IMR-90 (cell line): ENCODE measurements around the gene PSAPL1. TPM values are rescaled to one million over a fixed set of nuclear protein-coding genes. Genes with fewer than 3 reads are reported as not detected.
"Not testable (repeated sequence)": the region's sequence is repeated elsewhere in the genome, so short reads cannot be mapped to it uniquely, and the experiment has no call there.

Experiments
- ATAC-seq: fragments of 200-7000 bp; cut with Tn5 transposase; 2 replicates; pipeline ENCODE4 v1.9.1; 2020; ENCODE audit warnings: low read depth, mild to moderate bottlenecking, moderate library complexity
- BruUV-seq: library from RNA; stranded (reverse); fragments of 400-500 nt; replicated peaks from 2 replicates; lab custom pipeline; 2021; lab: Mats Ljungman, UMichigan
- CTCF ChIA-PET: fragments of 300-600 bp; formaldehyde crosslinking; extraction: SDS; loops from one replicate; lab custom pipeline; 2021; ENCODE audit warnings: antibody characterized with exemption; lab: Yijun Ruan, JAX
- POLR2A ChIA-PET: fragments of 300-600 bp; sonication (Branson Sonifier 250); formaldehyde crosslinking; loops from one replicate; lab custom pipeline; 2022; ENCODE audit warnings: antibody characterized with exemption; ENCODE audit not compliant: unreplicated experiment; lab: Charles Lee
- DNase-seq: peaks from one replicate; pipeline ENCODE4 v3.0.0; 2013
- H2AFZ ChIP-seq: replicated peaks from 2 replicates; pipeline ENCODE3; 2013; ENCODE audit warnings: low read length, mild to moderate bottlenecking; ENCODE audit not compliant: poor library complexity
- H2AK5ac ChIP-seq: 2 replicates; pipeline ENCODE4 v1.6.1; 2013; ENCODE audit warnings: low read depth, low read length, inconsistent platforms
- H2AK9ac ChIP-seq: replicated peaks from 2 replicates; pipeline ENCODE3; 2013; ENCODE audit warnings: mild to moderate bottlenecking, low read depth, low read length, moderate library complexity; ENCODE audit not compliant: poor library complexity
- H2BK120ac ChIP-seq: 2 replicates; pipeline ENCODE4 v1.6.1; 2013; ENCODE audit warnings: low read depth, low read length, inconsistent platforms
- H2BK15ac ChIP-seq: 3 replicates; pipeline ENCODE4 v1.6.1; 2013; ENCODE audit warnings: low read depth, low read length, inconsistent platforms
- H2BK20ac ChIP-seq: 2 replicates; pipeline ENCODE4 v1.6.1; 2013; ENCODE audit warnings: low read depth, mild to moderate bottlenecking, inconsistent platforms, low read length, moderate library complexity
- H2BK5ac ChIP-seq: 2 replicates; pipeline ENCODE4 v1.6.1; 2013; ENCODE audit warnings: mild to moderate bottlenecking, low read depth, low read length, inconsistent platforms; ENCODE audit not compliant: poor library complexity, severe bottlenecking
- H3K14ac ChIP-seq: replicated peaks from 2 replicates; pipeline ENCODE4 v1.6.1; 2013; ENCODE audit warnings: low read depth, low read length, inconsistent platforms
- H3K18ac ChIP-seq: 2 replicates; pipeline ENCODE4 v1.6.1; 2013; ENCODE audit warnings: low read depth, low read length, control low read depth
- H3K23ac ChIP-seq: 2 replicates; pipeline ENCODE4 v1.6.1; 2013; ENCODE audit warnings: low read depth, low read length, inconsistent platforms
- H3K27ac ChIP-seq: 2 replicates; pipeline ENCODE4 v1.5.1; 2013; ENCODE audit warnings: mild to moderate bottlenecking, control low read depth, low read length; ENCODE audit not compliant: insufficient read depth
- H3K27me3 ChIP-seq: 2 replicates; pipeline ENCODE4 v1.6.1; 2013; ENCODE audit warnings: low read length; ENCODE audit not compliant: control insufficient read depth, insufficient read depth
- H3K36me3 ChIP-seq: 2 replicates; pipeline ENCODE4 v1.6.1; 2013; ENCODE audit warnings: low read length, mixed read lengths; ENCODE audit not compliant: control insufficient read depth, insufficient read depth
- H3K4ac ChIP-seq: 2 replicates; pipeline ENCODE4 v1.6.1; 2013; ENCODE audit warnings: low read depth, low read length, inconsistent platforms
- H3K4me1 ChIP-seq: 2 replicates; pipeline ENCODE4 v1.6.1; 2013; ENCODE audit warnings: low read length, mixed read lengths; ENCODE audit not compliant: control insufficient read depth, insufficient read depth
- H3K4me2 ChIP-seq: 2 replicates; pipeline ENCODE4 v1.6.1; 2013; ENCODE audit warnings: low read depth, mild to moderate bottlenecking, control low read depth, low read length, moderate library complexity
- H3K4me3 ChIP-seq: 2 replicates; pipeline ENCODE4 v1.5.1; 2013; ENCODE audit warnings: low read depth, mild to moderate bottlenecking, control low read depth, low read length, moderate library complexity; ENCODE audit not compliant: insufficient read depth
- H3K56ac ChIP-seq: 2 replicates; pipeline ENCODE4 v1.6.1; 2013; ENCODE audit warnings: low read length, inconsistent platforms; ENCODE audit not compliant: insufficient read depth; ENCODE audit errors: extremely low read depth
- H3K79me1 ChIP-seq, 2 experiments: 2 replicates each; pipeline ENCODE4 v1.6.1; 2013; ENCODE audit warnings: low read length in 2 of 2, inconsistent platforms in 1 of 2, low read depth in 1 of 2
- H3K9ac ChIP-seq: 2 replicates; pipeline ENCODE4 v1.6.1; 2013; ENCODE audit warnings: low read depth, low read length, control low read depth
- H3K9me1 ChIP-seq: 2 replicates; pipeline ENCODE4 v1.6.1; 2013; ENCODE audit warnings: low read length, inconsistent platforms; ENCODE audit not compliant: insufficient read depth
- H3K9me3 ChIP-seq: 2 replicates; pipeline ENCODE4 v1.6.1; 2013; ENCODE audit warnings: low read length; ENCODE audit not compliant: control insufficient read depth, insufficient read depth
- H4K20me1 ChIP-seq: 2 replicates; pipeline ENCODE4 v1.6.1; 2013; ENCODE audit warnings: low read length, inconsistent platforms; ENCODE audit not compliant: insufficient read depth
- H4K5ac ChIP-seq: 2 replicates; pipeline ENCODE4 v1.6.1; 2013; ENCODE audit warnings: mild to moderate bottlenecking, low read depth, low read length, control low read depth
- H4K8ac ChIP-seq, 2 experiments: 2 replicates each; pipeline ENCODE4 v1.6.1; 2013; ENCODE audit warnings: low read depth in 2 of 2, low read length in 2 of 2, control low read depth in 1 of 2, inconsistent platforms in 1 of 2
- H4K91ac ChIP-seq: 2 replicates; pipeline ENCODE4 v1.6.1; 2013; ENCODE audit warnings: low read depth, low read length, inconsistent platforms; ENCODE audit not compliant: insufficient read depth
- CEBPB ChIP-seq: IDR thresholded peaks from 2 replicates; pipeline ENCODE4 v1.6.1; 2012; ENCODE audit warnings: low read depth, low read length, improper control_type of control experiment
- FOS ChIP-seq: fragments of 150-350 bp; IDR thresholded peaks from 2 replicates; pipeline ENCODE4 v1.6.1; 2016; ENCODE audit warnings: low read depth, low read length
- RAD21 ChIP-seq: IDR thresholded peaks from 2 replicates; pipeline ENCODE4 v1.6.1; 2012; ENCODE audit warnings: low read length, improper control_type of control experiment
- WGBS, 2 experiments: methylation state at CpG; one replicate each; pipeline versions ENCODE4 v1.1.5 to v1.1.7; 2013; ENCODE audit warnings: missing lambda C conversion rate in 2 of 2; ENCODE audit not compliant: insufficient read length in 1 of 2; ENCODE audit errors: extremely low coverage in 2 of 2; 5-methylcytosine and 5-hydroxymethylcytosine counted together
- dilution Hi-C: fragments of 300-500 bp; cut with HindIII; formaldehyde crosslinking; loops from one replicate; pipeline ENCODE4 v1.14.3; 2018; ENCODE audit warnings: low sequenced_read_pairs; ENCODE audit not compliant: unreplicated experiment
- in situ Hi-C: fragments of 300-500 bp; cut with MboI; formaldehyde crosslinking; loops from 3 replicates; pipeline ENCODE4 v1.14.3; 2019; ENCODE audit warnings: low sequenced_read_pairs, inconsistent platforms, mixed read lengths
- intact Hi-C: fragments of 100-400 bp; cut with micrococcal nuclease; formaldehyde crosslinking; loops from 2 replicates; pipeline ENCODE4 v1.10.0; 2022
- polyA plus RNA-seq, 3 experiments: library from polyadenylated mRNA; depleted of rRNA; stranded (reverse); fragments of >200 nt; gene quantifications; 2 replicates each; pipeline ENCODE4 v1.2.3, GENCODE V29; 2012; ENCODE audit warnings: low replicate concordance in 1 of 3
- total RNA-seq: library from RNA; depleted of rRNA; stranded (reverse); fragments of >200 nt; gene quantifications from 2 replicates; pipeline ENCODE4 v1.2.3, GENCODE V29; 2012
- TF ChIP-seq, protein P1 (sequence below): conservative IDR thresholded peaks from 2 replicates; pipeline ENCODE4 v1.5.1; 2012; ENCODE audit warnings: mild to moderate bottlenecking, low read depth, low read length, improper control_type of control experiment

PSAPL1 gene
- total and polyA plus RNA-seq, 2 of the 4 experiments (the other 2 are of a cell fraction): not detected

DNA sequence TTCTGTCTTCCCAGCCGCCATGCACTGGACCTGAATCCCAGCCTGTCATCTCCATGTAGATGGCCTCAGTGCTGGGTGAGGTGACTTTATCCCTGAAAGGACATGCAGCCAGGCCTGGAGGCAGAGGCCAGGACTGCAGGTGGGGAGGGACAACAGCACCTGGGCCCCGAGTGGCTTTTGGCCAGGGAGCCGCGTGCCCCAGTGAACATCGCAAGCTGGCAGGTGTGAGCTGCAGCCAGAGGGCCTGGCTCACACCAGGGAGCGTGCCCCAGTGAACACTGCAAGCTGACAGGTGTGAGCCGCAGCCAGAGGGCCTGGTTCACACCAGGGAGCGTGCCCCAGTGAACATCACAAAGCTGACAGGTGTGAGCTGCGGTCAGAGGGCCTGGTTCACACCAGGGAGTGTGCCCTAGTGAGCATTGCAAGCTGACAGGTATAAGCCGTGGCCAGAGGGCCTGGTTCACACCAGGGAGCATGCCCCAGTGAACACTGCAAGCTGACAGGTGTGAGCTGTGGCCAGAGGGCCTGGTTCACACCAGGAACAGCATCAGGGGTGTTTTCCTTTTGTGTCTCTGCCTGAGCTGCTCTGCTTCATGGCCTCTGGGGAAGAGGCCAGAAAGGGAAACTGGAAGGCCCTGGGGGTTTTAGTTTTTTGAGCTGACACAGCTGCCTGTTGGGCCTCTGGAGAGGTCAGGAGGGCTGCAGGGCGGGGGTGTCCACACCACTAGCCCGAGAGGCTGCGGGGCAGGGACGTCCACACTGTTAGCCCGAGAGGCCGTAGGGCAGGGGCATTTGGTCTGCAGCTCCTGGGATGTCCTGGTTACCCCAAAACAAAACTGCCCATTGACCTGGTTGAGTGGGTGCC, 22.7 kb upstream of the PSAPL1 start:
- CTCF ChIA-PET: no interaction called here
- in situ Hi-C loops: no loop called here
- H3K4me1 ChIP-seq: no peaks in the 10 kb centered on the region

DNA sequence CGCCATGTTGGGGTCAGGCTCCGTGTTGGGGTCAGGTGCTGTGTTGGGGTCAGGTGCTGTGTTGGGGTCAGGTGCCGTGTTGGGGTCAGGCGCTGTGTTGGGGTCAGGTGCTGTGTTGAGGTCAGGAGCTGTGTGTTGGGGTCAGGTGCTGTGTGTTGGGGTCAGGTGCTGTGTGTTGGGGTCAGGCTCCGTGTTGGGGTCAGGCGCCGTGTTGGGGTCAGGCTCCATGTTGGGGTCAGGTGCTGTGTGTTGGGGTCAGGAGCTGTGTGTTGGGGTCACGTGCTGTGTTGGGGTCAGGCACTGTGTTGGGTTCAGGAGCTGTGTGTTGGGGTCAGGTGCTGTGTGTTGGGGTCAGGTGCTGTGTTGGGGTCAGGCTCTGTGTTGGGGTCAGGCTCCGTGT, 18.1 kb upstream of the PSAPL1 start:
- H3K56ac ChIP-seq, H3K27ac ChIP-seq, H2BK5ac ChIP-seq, H2AK9ac ChIP-seq, BruUV-seq, H2AFZ ChIP-seq, H3K79me1 ChIP-seq, in situ Hi-C loops, H2BK20ac ChIP-seq, POLR2A ChIA-PET, H3K23ac ChIP-seq, H3K18ac ChIP-seq, H3K36me3 ChIP-seq, ATAC-seq, H2BK120ac ChIP-seq, H2BK15ac ChIP-seq, H4K8ac ChIP-seq, dilution Hi-C loops, H2AK5ac ChIP-seq, H3K4me1 ChIP-seq, H3K9ac ChIP-seq, H3K4me2 ChIP-seq, H4K20me1 ChIP-seq, H3K4me3 ChIP-seq, H4K5ac ChIP-seq, H3K14ac ChIP-seq, H4K91ac ChIP-seq, H3K9me3 ChIP-seq, H3K27me3 ChIP-seq, intact Hi-C loops, H3K9me1 ChIP-seq, H3K4ac ChIP-seq, CTCF ChIA-PET, DNase-seq: not testable (repeated sequence)
- WGBS, 2 experiments: 81% methylated on average over 3 of the region's 9 CpGs; no CpG with 5 or more reads in 1 of the 2 experiments

More for the DNA sequence above, 22.7 kb upstream of the PSAPL1 start:
- Histone ChIP-seq H3K14ac (no peak overlapping the region), H2BK15ac (no peak overlapping the region), H2BK5ac (no peak overlapping the region), H2AFZ (no peak overlapping the region), H4K5ac (no peak overlapping the region), H2AK9ac (no peak overlapping the region), H3K4me2 (no peak overlapping the region), H2AK5ac (no peak overlapping the region), H3K4ac (no peak overlapping the region), H3K9me3 (no peaks in the 10 kb centered on the region), H3K27me3 (peaks cover 18% of the 10 kb centered on the region), H3K9me1 (no peaks in the 10 kb centered on the region), H4K8ac (no peak overlapping the region), H2BK120ac (no peak overlapping the region), H3K9ac (no peak overlapping the region), H3K4me3 (no peak overlapping the region), H3K23ac (no peak overlapping the region), H3K79me1 (no peaks in the 10 kb centered on the region), H2BK20ac (no peak overlapping the region), H3K36me3 (no peaks in the 10 kb centered on the region), H3K27ac (no peak overlapping the region), H3K18ac (no peak overlapping the region), H3K56ac (no peak overlapping the region), H4K20me1 (no peaks in the 10 kb centered on the region), H4K91ac (no peak overlapping the region)
- intact Hi-C loops: no loop called here
- POLR2A ChIA-PET: no interaction called here
- BruUV-seq: no TSS peak
- ATAC-seq (no peak), DNase-seq (no peak)
- TF ChIP-seq RAD21 (no peak), CEBPB (no peak), FOS (no peak)
- TF ChIP-seq, protein P1, sequence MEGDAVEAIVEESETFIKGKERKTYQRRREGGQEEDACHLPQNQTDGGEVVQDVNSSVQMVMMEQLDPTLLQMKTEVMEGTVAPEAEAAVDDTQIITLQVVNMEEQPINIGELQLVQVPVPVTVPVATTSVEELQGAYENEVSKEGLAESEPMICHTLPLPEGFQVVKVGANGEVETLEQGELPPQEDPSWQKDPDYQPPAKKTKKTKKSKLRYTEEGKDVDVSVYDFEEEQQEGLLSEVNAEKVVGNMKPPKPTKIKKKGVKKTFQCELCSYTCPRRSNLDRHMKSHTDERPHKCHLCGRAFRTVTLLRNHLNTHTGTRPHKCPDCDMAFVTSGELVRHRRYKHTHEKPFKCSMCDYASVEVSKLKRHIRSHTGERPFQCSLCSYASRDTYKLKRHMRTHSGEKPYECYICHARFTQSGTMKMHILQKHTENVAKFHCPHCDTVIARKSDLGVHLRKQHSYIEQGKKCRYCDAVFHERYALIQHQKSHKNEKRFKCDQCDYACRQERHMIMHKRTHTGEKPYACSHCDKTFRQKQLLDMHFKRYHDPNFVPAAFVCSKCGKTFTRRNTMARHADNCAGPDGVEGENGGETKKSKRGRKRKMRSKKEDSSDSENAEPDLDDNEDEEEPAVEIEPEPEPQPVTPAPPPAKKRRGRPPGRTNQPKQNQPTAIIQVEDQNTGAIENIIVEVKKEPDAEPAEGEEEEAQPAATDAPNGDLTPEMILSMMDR: no peak
- dilution Hi-C loops: no loop called here
- 65% methylated on average over 7 of the region's 16 CpGs; no CpG with 5 or more reads in 1 of the 2 experiments for WGBS, 2 experiments
